ENCODE results near the gene LTV1.

GRCh38 chr6:143821359-143821758 lies 21.8 kb upstream of the LTV1 start:
- TF ChIP-seq FOXM1 (IDR thresholded peaks at IDR 0.05; ENCODE audit: borderline replicate concordance, low read depth) (no peak), EP300 (IDR thresholded peaks at IDR 0.05; ENCODE audit: borderline replicate concordance) (no peak), NFIC (IDR thresholded peaks at IDR 0.05) (no peak), YY1 (IDR thresholded peaks at IDR 0.05; ENCODE audit: low read depth) (no peak), REST (IDR thresholded peaks at IDR 0.05; ENCODE audit: low read depth) (no peak), RAD21 (IDR thresholded peaks at IDR 0.05; ENCODE audit: low read depth) (no peak), MAX (IDR thresholded peaks at IDR 0.05) (no peak), EGR1 (IDR thresholded peaks at IDR 0.05) (no peak), TAF1 (IDR thresholded peaks at IDR 0.05; ENCODE audit: low read depth) (no peak)
